Measurements from ENCODE around the gene SAMM50. TPM values are rescaled to one million over a fixed set of nuclear protein-coding genes. Genes with fewer than 3 reads are reported as not detected.

Gene SAMM50
- total and polyA plus RNA-seq, 2 experiments from 2014 or later = 37.6 to 53.5 TPM

- Histone ChIP-seq H2AFZ (no peak overlapping the region), H4K20me1 (ENCODE audit: insufficient read depth, poor library complexity, severe bottlenecking) (no peaks in the 10 kb centered on the region), H3K9me3 (ENCODE audit: low read depth) (no peaks in the 10 kb centered on the region), H3K4me1 (ENCODE audit: insufficient read depth) (no peaks in the 10 kb centered on the region), H3K27ac (no peak overlapping the region), H3K4me3 (no peak overlapping the region), H3K79me2 (no peaks in the 10 kb centered on the region), H3K4me2 (no peak overlapping the region), H3K27me3 (no peaks in the 10 kb centered on the region), H3K36me3 (replicated peaks; ENCODE audit: insufficient read depth, low read depth) (no peaks in the 10 kb centered on the region), H3K9me2 (replicated peaks; ENCODE audit: insufficient read depth) (no peaks in the 10 kb centered on the region)
- 84% methylated on average over 7 of the region's 7 CpGs for WGBS (ENCODE audit: low lambda C conversion rate, missing lambda C conversion rate)
- DNase-seq (ENCODE audit: low spot score) = no peak
- TF ChIP-seq EZH2 (IDR thresholded peaks at IDR 0.05; ENCODE audit: borderline replicate concordance) = no peak
- no peak for TF ChIP-seq CTCF (IDR thresholded peaks at IDR 0.05; ENCODE audit: poor library complexity)
- no peak for TF ChIP-seq EZH2phosphoT487 (IDR thresholded peaks at IDR 0.05; ENCODE audit: low read depth, severe bottlenecking, unreplicated experiment)
These were observed 46.3 kb downstream of the SAMM50 start for GRCh38 chr22:44001521-44001920.

GRCh38 chr22:44002324-44002723, 47.1 kb downstream of the SAMM50 start:
- no peak for TF ChIP-seq EZH2 (IDR thresholded peaks at IDR 0.05; ENCODE audit: borderline replicate concordance)
- no peak for TF ChIP-seq EZH2phosphoT487 (IDR thresholded peaks at IDR 0.05; ENCODE audit: low read depth, severe bottlenecking, unreplicated experiment)
- no peak for TF ChIP-seq CTCF (IDR thresholded peaks at IDR 0.05; ENCODE audit: poor library complexity)
- DNase-seq (ENCODE audit: low spot score) = no peak

GRCh38 chr22:44002997-44003396, 47.8 kb downstream of the SAMM50 start:
- H3K79me2 ChIP-seq = no peaks in the 10 kb centered on the region
- no peaks in the 10 kb centered on the region for H3K4me1 ChIP-seq (ENCODE audit: insufficient read depth)
- no peaks in the 10 kb centered on the region for H4K20me1 ChIP-seq (ENCODE audit: insufficient read depth, poor library complexity, severe bottlenecking)
- H3K4me2 ChIP-seq = no peak overlapping the region
- H3K36me3 ChIP-seq (replicated peaks; ENCODE audit: insufficient read depth, low read depth) = no peaks in the 10 kb centered on the region
- no peak overlapping the region for H2AFZ ChIP-seq
- 93% methylated on average over 8 of the region's 8 CpGs for WGBS (ENCODE audit: low lambda C conversion rate, missing lambda C conversion rate)
- H3K27ac ChIP-seq = no peak overlapping the region
- no peaks in the 10 kb centered on the region for H3K9me3 ChIP-seq (ENCODE audit: low read depth)
- TF ChIP-seq CTCF (IDR thresholded peaks at IDR 0.05; ENCODE audit: poor library complexity) (no peak), EZH2phosphoT487 (IDR thresholded peaks at IDR 0.05; ENCODE audit: low read depth, severe bottlenecking, unreplicated experiment) (no peak), EZH2 (IDR thresholded peaks at IDR 0.05; ENCODE audit: borderline replicate concordance) (no peak)
- DNase-seq (ENCODE audit: low spot score) = no peak
- H3K4me3 ChIP-seq = no peak overlapping the region
- H3K27me3 ChIP-seq = no peaks in the 10 kb centered on the region
- H3K9me2 ChIP-seq (replicated peaks; ENCODE audit: insufficient read depth) = no peaks in the 10 kb centered on the region

More at GRCh38 chr22:44002324-44002723, 47.1 kb downstream of the SAMM50 start:
- Histone ChIP-seq H3K36me3 (replicated peaks; ENCODE audit: insufficient read depth, low read depth) (no peaks in the 10 kb centered on the region), H4K20me1 (ENCODE audit: insufficient read depth, poor library complexity, severe bottlenecking) (no peaks in the 10 kb centered on the region), H3K27ac (no peak overlapping the region), H2AFZ (no peak overlapping the region), H3K4me3 (no peak overlapping the region), H3K79me2 (no peaks in the 10 kb centered on the region), H3K9me2 (replicated peaks; ENCODE audit: insufficient read depth) (no peaks in the 10 kb centered on the region), H3K27me3 (no peaks in the 10 kb centered on the region), H3K4me1 (ENCODE audit: insufficient read depth) (no peaks in the 10 kb centered on the region), H3K9me3 (ENCODE audit: low read depth) (no peaks in the 10 kb centered on the region), H3K4me2 (no peak overlapping the region)
- 93% methylated on average over 9 of the region's 11 CpGs for WGBS (ENCODE audit: low lambda C conversion rate, missing lambda C conversion rate)

All from hepatocyte (in vitro differentiated cells).